KMS-11 (cell line): Measurements from ENCODE around the gene CD9.

Experiments used
- H2AFZ ChIP-seq: fragments of 200-600 bp; sonication (generic); 2 replicates; pipeline ENCODE4 v1.6.1; 2016; ENCODE audit warnings: antibody characterized with exemption, mixed run types, low read depth
- H3K27ac ChIP-seq: fragments of 200-600 bp; sonication (generic); 2 replicates; pipeline ENCODE4 v1.6.1; 2016; ENCODE audit warnings: mild to moderate bottlenecking, mixed run types
- H3K27me3 ChIP-seq: fragments of 200-600 bp; sonication (generic); 2 replicates; pipeline ENCODE4 v1.6.1; 2017; ENCODE audit warnings: mild to moderate bottlenecking, low read depth, mixed run types, moderate library complexity; ENCODE audit not compliant: insufficient read depth
- H3K36me3 ChIP-seq: fragments of 200-600 bp; sonication (generic); 2 replicates; pipeline ENCODE4 v1.6.1; 2017; ENCODE audit warnings: mild to moderate bottlenecking, mixed run types; ENCODE audit not compliant: insufficient read depth
- H3K4me1 ChIP-seq: fragments of 200-600 bp; sonication (generic); 2 replicates; pipeline ENCODE4 v1.6.1; 2016; ENCODE audit warnings: mild to moderate bottlenecking, low read depth, mixed run types; ENCODE audit not compliant: poor library complexity, severe bottlenecking
- H3K4me2 ChIP-seq: fragments of 200-600 bp; sonication (generic); 2 replicates; pipeline ENCODE4 v1.7.0; 2016; ENCODE audit warnings: mild to moderate bottlenecking, mixed run types
- H3K4me3 ChIP-seq: fragments of 200-600 bp; sonication (generic); IDR thresholded peaks from 2 replicates; pipeline ENCODE4 v1.6.1; 2017; ENCODE audit warnings: low read depth, low read length, mixed read lengths; ENCODE audit not compliant: insufficient read depth
- H3K79me2 ChIP-seq: fragments of 200-600 bp; sonication (generic); 2 replicates; pipeline ENCODE4 v1.6.1; 2016; ENCODE audit warnings: low read depth, mixed run types; ENCODE audit not compliant: insufficient read depth
- H3K9ac ChIP-seq: fragments of 200-600 bp; sonication (generic); 2 replicates; pipeline ENCODE4 v1.6.1; 2016; ENCODE audit warnings: mild to moderate bottlenecking, mixed run types
- H4K20me1 ChIP-seq: fragments of 200-600 bp; sonication (generic); 2 replicates; pipeline ENCODE4 v1.6.1; 2016; ENCODE audit warnings: mild to moderate bottlenecking, mixed run types; ENCODE audit not compliant: insufficient read depth
- CTCF ChIP-seq: fragments of 200-600 bp; sonication (generic); conservative IDR thresholded peaks from 2 replicates; pipeline ENCODE4 v1.6.1; 2017; ENCODE audit warnings: low read depth, mild to moderate bottlenecking, antibody characterized with exemption, low read length, moderate library complexity, mixed read lengths

Gene CD9

GRCh38 chr12:6204533-6205143 lies 4.4 kb downstream of the CD9 start:
- Histone ChIP-seq H3K79me2 (no peaks in the 10 kb centered on the region), H3K36me3 (no peaks in the 10 kb centered on the region), H3K27me3 (no peaks in the 10 kb centered on the region), H3K4me3 (no peak overlapping the region), H3K27ac (no peak overlapping the region), H4K20me1 (no peaks in the 10 kb centered on the region), H3K4me1 (peaks cover 9% of the 10 kb centered on the region), H2AFZ (no peak overlapping the region), H3K4me2 (no peak overlapping the region), H3K9ac (no peak overlapping the region)
- no peak for TF ChIP-seq CTCF

GRCh38 chr12:6205144-6205539 lies 4.9 kb downstream of the CD9 start:
- Histone ChIP-seq H3K36me3 (no peaks in the 10 kb centered on the region), H3K79me2 (no peaks in the 10 kb centered on the region), H3K4me2 (no peak overlapping the region), H3K4me3 (no peak overlapping the region), H3K4me1 (peaks cover 7% of the 10 kb centered on the region), H3K9ac (no peak overlapping the region), H3K27me3 (no peaks in the 10 kb centered on the region), H4K20me1 (no peaks in the 10 kb centered on the region), H3K27ac (no peak overlapping the region), H2AFZ (no peak overlapping the region)
- TF ChIP-seq CTCF = no peak

- Histone ChIP-seq H3K9ac (no peak overlapping the region), H3K4me1 (peaks cover 7% of the 10 kb centered on the region), H3K36me3 (no peaks in the 10 kb centered on the region), H3K4me2 (no peak overlapping the region), H3K4me3 (no peak overlapping the region), H3K79me2 (no peaks in the 10 kb centered on the region), H3K27ac (no peak overlapping the region), H2AFZ (no peak overlapping the region), H4K20me1 (no peaks in the 10 kb centered on the region), H3K27me3 (no peaks in the 10 kb centered on the region)
- TF ChIP-seq CTCF = no peak
Observed at GRCh38 chr12:6205761-6206160, 5.6 kb downstream of the CD9 start.

- no peak overlapping the region for H2AFZ ChIP-seq
- H3K4me1 ChIP-seq = peaks cover 5% of the 10 kb centered on the region
- H3K9ac ChIP-seq = no peak overlapping the region
- H3K79me2 ChIP-seq = no peaks in the 10 kb centered on the region
- TF ChIP-seq CTCF = no peak
- H3K27ac ChIP-seq = no peak overlapping the region
- no peak overlapping the region for H3K4me3 ChIP-seq
- H3K36me3 ChIP-seq = no peaks in the 10 kb centered on the region
- no peaks in the 10 kb centered on the region for H4K20me1 ChIP-seq
- no peaks in the 10 kb centered on the region for H3K27me3 ChIP-seq
- no peak overlapping the region for H3K4me2 ChIP-seq
Observed at GRCh38 chr12:6206327-6206726, 6.1 kb downstream of the CD9 start.
